Activated CD8-positive, alpha-beta T cell treated with anti-CD3 and anti-CD28 coated beads for 36 hours (primary cell): ENCODE measurements around the gene LAMC1. TPM values are rescaled to one million over a fixed set of nuclear protein-coding genes. Genes with fewer than 3 reads are reported as not detected.

Source experiments
- ATAC-seq: fragments of 200-7000 bp; cut with Tn5 transposase; one replicate; pipeline ENCODE4 v1.10.0; 2021; ENCODE audit warnings: mild to moderate bottlenecking, moderate library complexity
- CTCF ChIA-PET: fragments of 350-600 bp; sonication (Branson Sonifier 250); formaldehyde crosslinking; loops from one replicate; lab custom pipeline; 2021; ENCODE audit warnings: antibody characterized with exemption; lab: Charles Lee
- POLR2A ChIA-PET: fragments of 350-600 bp; sonication (Branson Sonifier 250); formaldehyde crosslinking; loops from one replicate; lab custom pipeline; 2021; ENCODE audit warnings: antibody characterized with exemption; lab: Charles Lee
- DNase-seq: peaks from one replicate; pipeline ENCODE4 v3.0.0-alpha.2; 2020
- H3K27ac Mint-ChIP-seq: one replicate; pipeline ENCODE4 v1.8.0; 2021; ENCODE audit warnings: mild to moderate bottlenecking, mixed read lengths
- H3K27me3 Mint-ChIP-seq: one replicate; pipeline ENCODE4 v1.8.0; 2021; ENCODE audit warnings: mixed read lengths
- H3K36me3 Mint-ChIP-seq: one replicate; pipeline ENCODE4 v1.8.0; 2021; ENCODE audit warnings: low read depth, mixed read lengths
- H3K4me1 Mint-ChIP-seq: one replicate; pipeline ENCODE4 v1.8.0; 2021; ENCODE audit warnings: low read depth, mixed read lengths
- H3K4me3 Mint-ChIP-seq: one replicate; pipeline ENCODE4 v1.8.0; 2021; ENCODE audit warnings: mild to moderate bottlenecking, moderate library complexity, mixed read lengths
- H3K9me3 Mint-ChIP-seq: one replicate; pipeline ENCODE4 v1.8.0; 2021; ENCODE audit warnings: mixed read lengths
- intact Hi-C: fragments of 100-400 bp; cut with micrococcal nuclease; formaldehyde crosslinking; loops from one replicate; pipeline ENCODE4 v1.10.0; 2022
- total RNA-seq, 2 experiments: library from RNA; stranded (reverse); gene quantifications; one replicate each; pipeline ENCODE4 v1.2.3, GENCODE V29; 2021
- TF ChIP-seq, protein P1 (sequence below): fragments of 200-600 bp; IDR thresholded peaks from one replicate; pipeline ENCODE4 v1.8.0; 2022; ENCODE audit warnings: antibody characterized with exemption, mild to moderate bottlenecking

Gene LAMC1
- total RNA-seq, 2 experiments from 2014 or later = 0.22 to 0.23 TPM

DNA sequence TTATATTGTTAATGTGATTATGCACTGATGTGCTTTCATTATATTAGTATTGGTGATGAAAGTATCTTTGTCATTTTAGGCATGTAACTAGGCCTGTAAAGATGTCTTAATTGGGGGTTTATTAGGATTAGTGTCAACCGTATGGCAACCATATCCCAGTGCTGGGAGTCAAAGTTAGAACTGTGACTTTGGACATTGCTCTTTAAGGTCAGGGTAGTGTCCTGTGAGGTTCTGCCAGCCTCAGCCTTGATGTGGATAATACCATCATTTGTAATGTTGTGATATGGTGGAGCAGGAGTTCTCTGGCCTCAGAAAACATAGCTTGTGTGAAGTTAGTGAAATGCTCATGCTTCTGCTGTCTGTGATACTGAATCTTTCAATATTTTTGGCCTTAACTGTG lies 59.4 kb downstream of the LAMC1 start:
- ChIA-PET POLR2A (no interaction called here), CTCF (no interaction called here)
- ATAC-seq (no peak), DNase-seq (no peak)
- Mint-ChIP-seq H3K36me3 (no peaks in the 10 kb centered on the region), H3K4me3 (no peak overlapping the region), H3K27me3 (peaks cover 6% of the 10 kb centered on the region), H3K4me1 (no peaks in the 10 kb centered on the region), H3K9me3 (no peaks in the 10 kb centered on the region), H3K27ac (no peak overlapping the region)
- intact Hi-C loops = no loop called here
- TF ChIP-seq, protein P1, sequence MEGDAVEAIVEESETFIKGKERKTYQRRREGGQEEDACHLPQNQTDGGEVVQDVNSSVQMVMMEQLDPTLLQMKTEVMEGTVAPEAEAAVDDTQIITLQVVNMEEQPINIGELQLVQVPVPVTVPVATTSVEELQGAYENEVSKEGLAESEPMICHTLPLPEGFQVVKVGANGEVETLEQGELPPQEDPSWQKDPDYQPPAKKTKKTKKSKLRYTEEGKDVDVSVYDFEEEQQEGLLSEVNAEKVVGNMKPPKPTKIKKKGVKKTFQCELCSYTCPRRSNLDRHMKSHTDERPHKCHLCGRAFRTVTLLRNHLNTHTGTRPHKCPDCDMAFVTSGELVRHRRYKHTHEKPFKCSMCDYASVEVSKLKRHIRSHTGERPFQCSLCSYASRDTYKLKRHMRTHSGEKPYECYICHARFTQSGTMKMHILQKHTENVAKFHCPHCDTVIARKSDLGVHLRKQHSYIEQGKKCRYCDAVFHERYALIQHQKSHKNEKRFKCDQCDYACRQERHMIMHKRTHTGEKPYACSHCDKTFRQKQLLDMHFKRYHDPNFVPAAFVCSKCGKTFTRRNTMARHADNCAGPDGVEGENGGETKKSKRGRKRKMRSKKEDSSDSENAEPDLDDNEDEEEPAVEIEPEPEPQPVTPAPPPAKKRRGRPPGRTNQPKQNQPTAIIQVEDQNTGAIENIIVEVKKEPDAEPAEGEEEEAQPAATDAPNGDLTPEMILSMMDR = no peak

- POLR2A ChIA-PET = interaction anchor here (0.6 kb wide), 1 partner anchor 31 kb away, joined by 3 read pairs; no protein-coding TSS in a partner anchor
- H3K4me3 Mint-ChIP-seq = no peak overlapping the region
- intact Hi-C loops = no loop called here
- ATAC-seq = no peak
- DNase-seq = no peak
- CTCF ChIA-PET = interaction anchor here (1.7 kb wide), 1 partner anchor 13 kb away, joined by 4 read pairs; no protein-coding TSS in a partner anchor
- no peaks in the 10 kb centered on the region for H3K36me3 Mint-ChIP-seq
- no peaks in the 10 kb centered on the region for H3K9me3 Mint-ChIP-seq
- H3K27ac Mint-ChIP-seq = no peak overlapping the region
- peaks cover 5% of the 10 kb centered on the region for H3K27me3 Mint-ChIP-seq
- TF ChIP-seq, protein P1 = no peak
- H3K4me1 Mint-ChIP-seq = no peaks in the 10 kb centered on the region
Measured at GRCh38 chr1:183087001-183087400, 63.8 kb downstream of the LAMC1 start.

DNA sequence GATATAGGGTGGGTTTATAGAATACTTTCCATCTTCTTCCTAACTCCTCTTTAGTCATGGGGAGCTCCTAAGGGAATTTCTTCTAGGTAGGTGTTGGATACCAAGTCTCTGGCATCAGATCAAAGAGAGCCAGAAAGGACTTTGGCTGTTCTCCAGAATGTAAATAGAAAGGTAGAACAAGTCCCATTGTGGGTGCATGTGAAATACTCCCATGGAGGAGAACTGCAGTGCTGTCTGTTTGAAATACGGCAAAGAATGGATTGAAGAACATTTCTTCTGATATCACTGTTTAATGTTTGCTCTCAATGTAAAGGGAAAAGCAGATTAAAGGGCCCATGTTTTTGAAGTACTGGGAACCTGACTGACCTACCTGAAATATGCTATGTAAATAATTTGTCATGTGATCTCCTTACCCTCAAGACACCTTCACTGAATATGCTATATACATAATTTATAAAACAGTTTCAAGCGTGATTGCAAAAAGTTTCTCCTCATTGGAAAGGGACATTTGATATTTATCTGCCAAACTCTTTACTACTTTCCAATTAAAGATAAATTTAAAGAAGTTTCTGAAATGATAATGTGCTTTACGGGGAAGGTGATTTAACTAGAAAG lies 65.9 kb downstream of the LAMC1 start:
- intact Hi-C loops = no loop called here
- Mint-ChIP-seq H3K4me3 (no peak overlapping the region), H3K4me1 (no peaks in the 10 kb centered on the region), H3K36me3 (no peaks in the 10 kb centered on the region), H3K27ac (no peak overlapping the region), H3K27me3 (peaks cover 3% of the 10 kb centered on the region), H3K9me3 (no peaks in the 10 kb centered on the region)
- TF ChIP-seq, protein P1 = no peak
- ChIA-PET CTCF (no interaction called here), POLR2A (no interaction called here)
- ATAC-seq (no peak), DNase-seq (no peak)

- no peaks in the 10 kb centered on the region for H3K36me3 Mint-ChIP-seq
- POLR2A ChIA-PET = no interaction called here
- H3K4me3 Mint-ChIP-seq = no peak overlapping the region
- H3K27ac Mint-ChIP-seq = no peak overlapping the region
- H3K9me3 Mint-ChIP-seq = no peaks in the 10 kb centered on the region
- CTCF ChIA-PET = interaction anchor here (1.2 kb wide), 1 partner anchor 19 kb away, joined by 3 read pairs; no protein-coding TSS in a partner anchor
- peaks cover 1% of the 10 kb centered on the region for H3K27me3 Mint-ChIP-seq
- DNase-seq = no peak
- TF ChIP-seq, protein P1 = no peak
- H3K4me1 Mint-ChIP-seq = no peaks in the 10 kb centered on the region
- no peak for ATAC-seq
- intact Hi-C loops = no loop called here
Measured at GRCh38 chr1:183090391-183091006, 67.3 kb downstream of the LAMC1 start.

GRCh38 chr1:183091181-183091580 lies 68.0 kb downstream of the LAMC1 start:
- ChIA-PET CTCF (no interaction called here), POLR2A (no interaction called here)
- H3K4me1 Mint-ChIP-seq = no peaks in the 10 kb centered on the region
- intact Hi-C loops = no loop called here
- H3K36me3 Mint-ChIP-seq = no peaks in the 10 kb centered on the region
- no peak overlapping the region for H3K27ac Mint-ChIP-seq
- TF ChIP-seq, protein P1 = no peak
- ATAC-seq = no peak
- H3K9me3 Mint-ChIP-seq = no peaks in the 10 kb centered on the region
- DNase-seq = no peak
- no peak overlapping the region for H3K4me3 Mint-ChIP-seq
- H3K27me3 Mint-ChIP-seq = peaks cover 1% of the 10 kb centered on the region
